ENCODE results near the gene TNFRSF21. TPM values are rescaled to one million over a fixed set of nuclear protein-coding genes. Genes with fewer than 3 reads are reported as not detected.

Gene TNFRSF21
- total RNA-seq, 2 experiments from 2014 or later, result 28.1 to 36.5 TPM

- Histone ChIP-seq H3K4me1 (ENCODE audit: insufficient read depth, low read length, poor library complexity, severe bottlenecking) (peaks cover 12% of the 10 kb centered on the region), H2AFZ (ENCODE audit: low read length) (no peak overlapping the region), H3K36me3 (ENCODE audit: insufficient read depth, low read length) (peaks cover 92% of the 10 kb centered on the region), H3K9me2 (ENCODE audit: insufficient read depth, low read length) (no peaks in the 10 kb centered on the region), H3K9me3 (ENCODE audit: low read length) (no peaks in the 10 kb centered on the region; the same call in 1 of the 2 replicates), H3K4me2 (ENCODE audit: low read length) (no peak overlapping the region), H3K79me2 (ENCODE audit: insufficient read depth, low read depth, low read length) (peaks cover 26% of the 10 kb centered on the region; the same call in 1 of the 2 replicates), H3K27ac (ENCODE audit: low read depth, low read length, poor library complexity, severe bottlenecking) (no peak overlapping the region), H4K20me1 (ENCODE audit: insufficient read depth, low read length) (no peaks in the 10 kb centered on the region), H3K4me3 (ENCODE audit: low read depth, low read length, poor library complexity, severe bottlenecking) (no peak overlapping the region)
- no peak for DNase-seq (ENCODE audit: low spot score)
- intact Hi-C loops (cut with micrococcal nuclease; ENCODE audit: unreplicated experiment), result no loop called here
- ChIA-PET POLR2A (interaction anchor here (0.6 to 1.4 kb wide), 5 partner anchors 10 to 29 kb away, joined by 3 to 6 read pairs (median 4); no protein-coding TSS in a partner anchor), CTCF (ENCODE audit: unreplicated experiment) (no interaction called here)
- TF ChIP-seq EZH2phosphoT487 (IDR thresholded peaks at IDR 0.05; ENCODE audit: borderline replicate concordance, low read depth, low read length), result no peak
- TF ChIP-seq CTCF (conservative IDR thresholded peaks at IDR 0.05; ENCODE audit: low read length), result no peak
- no TSS peak for BruUV-seq (replicated peaks)
Observed at GRCh38 chr6:47278545-47278944, 31.2 kb downstream of the TNFRSF21 start.

GRCh38 chr6:47277702-47278101 is 32.0 kb downstream of the TNFRSF21 start:
- no peak for DNase-seq (ENCODE audit: low spot score)

More at GRCh38 chr6:47277702-47278101, 32.0 kb downstream of the TNFRSF21 start:
- ChIA-PET POLR2A (interaction anchor here (0.6 to 1.4 kb wide), 3 partner anchors 21 to 138 kb away, joined by 3 to 4 read pairs (median 4); no protein-coding TSS in a partner anchor), CTCF (ENCODE audit: unreplicated experiment) (interaction anchor here (0.6 kb wide), 1 partner anchor 68 kb away, joined by 3 read pairs; no protein-coding TSS in a partner anchor)
- no peak overlapping the region for H3K4me2 ChIP-seq (ENCODE audit: low read length)
- H3K36me3 ChIP-seq (ENCODE audit: insufficient read depth, low read length), result peaks cover 87% of the 10 kb centered on the region
- H2AFZ ChIP-seq (ENCODE audit: low read length), result no peak overlapping the region
- H3K27ac ChIP-seq (ENCODE audit: low read depth, low read length, poor library complexity, severe bottlenecking), result no peak overlapping the region
- intact Hi-C loops (cut with micrococcal nuclease; ENCODE audit: unreplicated experiment), result no loop called here
- peaks cover 21% of the 10 kb centered on the region; the same call in 1 of the 2 replicates for H3K79me2 ChIP-seq (ENCODE audit: insufficient read depth, low read depth, low read length)
- TF ChIP-seq CTCF (conservative IDR thresholded peaks at IDR 0.05; ENCODE audit: low read length), result no peak
- no peak for TF ChIP-seq EZH2phosphoT487 (IDR thresholded peaks at IDR 0.05; ENCODE audit: borderline replicate concordance, low read depth, low read length)
- H3K4me3 ChIP-seq (ENCODE audit: low read depth, low read length, poor library complexity, severe bottlenecking), result no peak overlapping the region
- H3K9me2 ChIP-seq (ENCODE audit: insufficient read depth, low read length), result no peaks in the 10 kb centered on the region
- no peaks in the 10 kb centered on the region for H4K20me1 ChIP-seq (ENCODE audit: insufficient read depth, low read length)
- H3K9me3 ChIP-seq (ENCODE audit: low read length), result no peaks in the 10 kb centered on the region; the same call in 1 of the 2 replicates
- BruUV-seq (replicated peaks), result no TSS peak
- H3K4me1 ChIP-seq (ENCODE audit: insufficient read depth, low read length, poor library complexity, severe bottlenecking), result peaks cover 12% of the 10 kb centered on the region
